GM19238 (cell line): ENCODE data around the gene DCDC2B.
"Not testable (repeated sequence)": the region's sequence is repeated elsewhere in the genome, so short reads cannot be mapped to it uniquely, and the experiment has no call there.

ENCODE experiments used
- DNase-seq: peaks from one replicate; pipeline ENCODE4 v3.0.0; 2011; ENCODE audit warnings: low spot score; ENCODE audit not compliant: insufficient read length

DCDC2B gene

GRCh38 chr1:32255072-32256071 lies 46.5 kb downstream of the DCDC2B start:
- DNase-seq = no peak

DNA sequence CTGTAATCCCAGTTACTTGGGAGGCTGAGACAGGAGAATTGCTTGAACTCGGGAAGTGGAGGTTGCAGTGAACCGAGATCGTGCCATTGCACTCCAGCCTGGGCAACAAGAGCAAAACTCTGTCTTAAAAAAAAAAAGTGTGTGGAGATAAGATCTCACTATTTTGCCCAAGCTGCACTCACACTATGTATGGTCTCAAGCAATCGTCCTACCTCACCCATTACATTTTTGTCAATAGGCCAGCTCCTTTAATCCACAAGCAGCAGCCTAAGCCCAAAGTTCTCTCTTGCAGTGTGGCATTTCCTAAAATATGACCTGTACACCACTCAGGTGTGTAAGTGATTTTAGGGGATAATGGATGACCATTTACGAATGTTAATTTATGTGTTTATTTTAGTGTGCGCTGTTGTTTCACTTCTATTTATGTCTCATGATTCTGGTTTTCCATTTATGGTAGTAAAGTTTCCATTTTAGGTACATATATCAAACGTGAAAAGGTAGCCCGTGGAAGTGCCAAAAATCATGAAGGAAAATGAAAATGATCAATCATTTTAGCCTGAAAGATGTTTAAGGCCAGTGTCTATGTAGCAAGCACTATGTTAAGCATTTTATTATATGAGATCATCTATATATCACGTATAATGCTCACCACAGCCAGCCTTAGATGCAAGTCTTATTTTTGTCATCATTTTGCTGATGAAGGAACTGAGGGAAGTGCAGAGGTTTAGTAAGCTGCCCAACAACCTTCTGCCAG lies 47.8 kb downstream of the DCDC2B start:
- DNase-seq = no peak

DNA sequence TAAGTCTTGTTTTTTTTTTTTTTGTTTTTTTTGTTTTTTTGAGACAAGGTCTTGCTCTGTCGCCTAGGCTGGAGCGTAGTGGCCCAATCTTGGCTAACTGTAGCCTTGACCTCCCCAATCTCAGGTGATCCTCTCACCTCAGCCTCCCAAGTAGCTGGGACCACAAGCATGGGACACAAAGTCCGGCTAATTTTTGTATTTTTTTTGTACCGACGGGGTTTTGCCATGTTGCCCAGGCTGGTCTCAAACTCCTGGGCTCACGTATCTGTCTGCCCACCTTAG lies 48.3 kb downstream of the DCDC2B start:
- no peak for DNase-seq

DNA sequence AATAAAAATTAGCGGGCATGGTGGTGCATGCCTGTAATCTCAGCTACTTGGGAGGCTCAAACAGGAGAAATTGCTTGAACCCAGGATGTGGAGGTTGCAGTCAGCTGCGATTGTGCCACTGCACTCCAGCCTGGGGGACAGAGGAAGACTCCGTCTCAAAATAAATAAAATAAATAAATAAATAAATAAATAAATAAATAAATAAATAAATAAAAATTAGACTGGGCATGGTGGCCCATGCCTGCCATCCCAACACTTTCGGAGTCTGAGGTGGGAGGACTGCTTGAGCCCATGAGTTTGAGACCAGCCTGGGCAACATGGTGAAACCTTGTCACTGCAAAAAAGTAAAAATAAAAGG lies 54.3 kb downstream of the DCDC2B start:
- DNase-seq = not testable (repeated sequence)

DNA sequence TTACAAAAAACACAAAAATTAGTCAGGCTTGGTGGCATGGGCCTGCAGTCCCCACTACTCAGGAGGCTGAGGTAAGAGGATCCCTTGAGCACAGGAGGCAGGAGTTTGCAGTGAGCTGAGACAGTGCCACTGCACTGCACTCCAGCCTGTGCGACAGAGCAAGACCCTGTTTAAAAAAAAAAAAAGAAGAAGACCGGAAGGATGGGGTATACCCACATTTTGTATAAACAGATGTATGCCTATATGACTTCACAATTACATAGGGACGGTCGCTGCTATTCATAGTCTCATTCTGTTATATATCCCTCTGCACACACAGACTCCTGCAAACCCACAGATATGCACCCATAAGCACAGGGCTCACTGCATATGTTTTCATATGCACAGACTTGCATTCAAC lies 54.9 kb downstream of the DCDC2B start:
- no peak for DNase-seq
